Prostate gland (tissue), 2 donors: ENCODE measurements around the gene USP32.
"Not testable (repeated sequence)": the region's sequence is repeated elsewhere in the genome, so short reads cannot be mapped to it uniquely, and the experiment has no call there.

Experiments
- CTCF ChIP-seq, 4 experiments: fragments of 200-600 bp in 2 of 4; fragments of 450-650 bp in 2 of 4; sonication (generic) in 2 of 4; IDR thresholded peaks; 1 replicate in 3 of 4; 2 replicates in 1 of 4; pipeline ENCODE4 v1.5.1; 2016 to 2019; ENCODE audit warnings: antibody characterized with exemption in 4 of 4, mild to moderate bottlenecking in 2 of 4, moderate library complexity in 2 of 4
- POLR2A ChIP-seq: fragments of 450-650 bp; IDR thresholded peaks from one replicate; pipeline ENCODE4 v1.6.1; 2016; ENCODE audit warnings: antibody characterized with exemption, mild to moderate bottlenecking

GRCh38 chr17:60379461-60379860 is 12.5 kb downstream of the USP32 start:
- not testable (repeated sequence) for TF ChIP-seq CTCF (IDR thresholded peaks at IDR 0.05); POLR2A
